Measurements from ENCODE around the gene KCTD21.

KCTD21 gene

DNA sequence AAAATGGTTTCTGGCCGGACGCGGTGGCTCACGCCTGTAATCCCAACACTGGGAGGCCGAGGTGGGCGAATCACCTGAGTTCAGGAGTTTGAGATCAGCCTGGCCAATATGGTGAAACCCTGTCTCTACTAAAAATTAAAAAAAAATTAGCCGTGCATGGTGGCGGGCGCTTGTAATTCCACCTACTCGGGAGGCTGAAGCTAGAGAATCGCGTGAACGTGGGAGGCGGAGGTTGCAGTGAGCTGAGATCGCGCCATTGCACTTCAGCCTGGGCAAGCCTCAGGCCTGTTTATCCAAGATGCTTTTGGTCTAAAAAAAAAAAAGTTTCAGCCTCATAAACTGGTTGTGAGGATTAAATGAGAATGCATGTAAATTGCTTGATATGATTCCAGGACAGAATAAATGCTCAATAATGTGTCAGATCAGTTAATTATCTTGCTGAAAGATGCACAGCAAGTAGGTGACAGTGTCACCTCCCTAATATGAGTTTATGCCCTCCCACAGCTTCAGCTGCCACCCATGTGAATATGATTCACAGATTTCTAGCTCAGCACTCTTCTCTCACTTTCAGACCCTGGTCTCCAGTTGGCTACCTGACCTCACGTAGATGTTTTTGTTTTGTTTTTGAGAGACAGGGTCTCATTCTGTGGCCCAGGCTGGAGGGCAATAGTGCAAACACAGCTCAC is 47.9 kb downstream of the KCTD21 start:
- no peaks in the 10 kb centered on the region for H3K9me3 ChIP-seq (ENCODE audit: control insufficient read depth, low read length)
- no peak overlapping the region for H3K27ac ChIP-seq (ENCODE audit: insufficient read depth, low read depth, low read length, poor library complexity, severe bottlenecking)
- H3K27me3 ChIP-seq (ENCODE audit: control insufficient read depth, insufficient read depth, low read length, poor library complexity, severe bottlenecking) = no peaks in the 10 kb centered on the region
- WGBS, 2 experiments = 71 to 73% methylated on average over 17 of the region's 17 CpGs
- H3K4me3 ChIP-seq (ENCODE audit: insufficient read depth, low read depth, low read length) = peak overlapping the region; percentile 99
- peaks cover 4% of the 10 kb centered on the region for H3K4me1 ChIP-seq (ENCODE audit: control insufficient read depth, insufficient read depth, low read length)
- no peaks in the 10 kb centered on the region for H3K36me3 ChIP-seq (ENCODE audit: control insufficient read depth, insufficient read depth, low read length)

DNA sequence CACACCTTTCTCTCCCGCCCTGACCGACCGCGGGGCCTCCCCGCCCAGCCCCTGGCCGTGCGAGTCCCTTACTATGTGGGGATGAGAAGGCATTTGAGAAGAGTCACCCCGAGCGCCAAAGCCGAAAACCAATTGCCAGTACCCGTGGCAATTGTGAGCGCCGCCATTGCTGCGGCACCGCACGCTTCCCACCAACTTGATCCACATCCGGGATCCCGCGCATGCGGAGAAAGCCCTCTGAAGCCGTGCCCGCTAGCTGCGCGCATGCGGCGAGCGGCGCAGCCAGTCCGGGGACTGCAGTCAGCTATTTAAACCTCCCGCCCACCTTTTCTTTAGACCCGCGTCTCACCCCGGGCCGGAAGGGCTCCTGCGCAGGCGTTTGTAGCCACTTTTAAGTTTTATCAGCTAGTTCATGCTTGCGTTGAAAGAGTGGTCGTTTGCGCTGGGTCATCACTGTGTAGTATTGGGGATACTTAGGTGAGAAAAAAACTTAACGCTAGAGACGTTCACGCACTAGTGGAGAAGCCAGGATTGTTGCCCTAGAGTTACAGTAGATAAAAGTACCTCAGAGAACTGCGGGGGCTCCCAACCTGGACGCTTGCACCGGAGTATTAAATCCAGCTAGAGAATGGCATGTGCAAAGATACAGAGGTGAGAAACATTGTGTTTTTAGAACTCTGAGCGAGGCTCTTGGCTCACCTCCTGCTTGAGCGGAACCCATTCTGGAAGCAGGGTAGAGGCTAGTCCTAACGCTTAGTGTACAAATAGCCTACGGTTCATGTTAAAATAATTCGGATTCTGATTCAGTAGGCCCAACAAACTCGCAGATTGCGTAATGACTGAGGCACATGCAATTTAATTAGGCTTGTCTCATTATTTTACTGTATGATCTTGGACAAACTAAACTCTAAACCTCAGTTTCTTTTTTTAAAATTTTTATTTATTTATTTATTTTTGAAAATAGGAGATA is 48.7 kb downstream of the KCTD21 start, which contains the start of gene ALG8:
Gene ALG8 (minus strand): TSS at position 205 of the 970 bp plus-strand sequence. CDS start 38 bp downstream, at position 167.
- peak within 1 kb of the TSS; percentile 99 for H3K4me3 ChIP-seq (ENCODE audit: insufficient read depth, low read depth, low read length)
- 3 to 4% methylated on average over 52 of the region's 52 CpGs for WGBS, 2 experiments
- peak within 1 kb of the TSS; percentile 60 for H3K27ac ChIP-seq (ENCODE audit: insufficient read depth, low read depth, low read length, poor library complexity, severe bottlenecking)

DNA sequence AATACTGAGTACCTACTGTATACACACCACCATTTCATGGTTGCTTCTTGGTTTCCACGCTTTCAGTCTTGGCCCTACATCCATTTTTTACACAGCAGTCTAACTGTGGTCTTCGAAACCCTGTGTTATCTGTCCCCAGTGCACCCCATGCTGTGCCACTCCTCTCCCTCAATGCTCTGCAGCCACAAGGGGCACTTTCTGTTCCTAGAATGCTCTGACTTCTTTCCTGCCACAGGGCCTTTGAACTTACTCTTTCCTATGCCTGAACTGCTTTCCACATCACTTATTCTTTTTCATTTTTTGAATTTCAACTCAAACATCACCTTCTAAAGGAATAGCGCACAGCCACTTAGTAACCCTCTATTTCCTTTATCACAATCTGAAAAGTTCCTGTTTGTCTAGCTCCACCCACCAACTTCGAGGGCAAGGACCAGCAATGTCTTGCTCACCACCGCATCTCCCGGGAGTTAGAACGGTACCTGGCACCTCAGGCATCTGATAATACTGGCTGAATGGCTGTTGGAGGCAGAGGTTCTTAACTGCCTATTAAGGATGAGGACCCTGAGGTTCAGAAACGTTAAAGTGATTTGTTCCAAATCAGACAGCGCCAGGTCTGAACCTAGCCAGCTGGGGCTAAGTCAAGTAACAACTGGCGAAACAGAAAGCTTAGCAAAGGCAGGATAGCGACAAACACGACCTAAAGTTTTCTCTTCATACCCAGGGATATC is 49.6 kb downstream of the KCTD21 start:
- H3K27ac ChIP-seq (ENCODE audit: insufficient read depth, low read depth, low read length, poor library complexity, severe bottlenecking) = peak overlapping the region; percentile 60
- H3K27me3 ChIP-seq (ENCODE audit: control insufficient read depth, insufficient read depth, low read length, poor library complexity, severe bottlenecking) = no peaks in the 10 kb centered on the region
- peak overlapping the region; percentile 99 for H3K4me3 ChIP-seq (ENCODE audit: insufficient read depth, low read depth, low read length)
- H3K4me1 ChIP-seq (ENCODE audit: control insufficient read depth, insufficient read depth, low read length) = peaks cover 4% of the 10 kb centered on the region
- WGBS, 2 experiments = 24% methylated on average over 12 of the region's 12 CpGs
- no peaks in the 10 kb centered on the region for H3K36me3 ChIP-seq (ENCODE audit: control insufficient read depth, insufficient read depth, low read length)
- H3K9me3 ChIP-seq (ENCODE audit: control insufficient read depth, low read length) = no peaks in the 10 kb centered on the region

More for the DNA sequence above, 48.7 kb downstream of the KCTD21 start, which contains the start of gene ALG8:
- Histone ChIP-seq H3K9me3 (ENCODE audit: control insufficient read depth, low read length) (no peaks in the 10 kb centered on the region), H3K36me3 (ENCODE audit: control insufficient read depth, insufficient read depth, low read length) (no peaks in the 10 kb centered on the region), H3K27me3 (ENCODE audit: control insufficient read depth, insufficient read depth, low read length, poor library complexity, severe bottlenecking) (no peaks in the 10 kb centered on the region), H3K4me1 (ENCODE audit: control insufficient read depth, insufficient read depth, low read length) (peaks cover 4% of the 10 kb centered on the region)

DNA sequence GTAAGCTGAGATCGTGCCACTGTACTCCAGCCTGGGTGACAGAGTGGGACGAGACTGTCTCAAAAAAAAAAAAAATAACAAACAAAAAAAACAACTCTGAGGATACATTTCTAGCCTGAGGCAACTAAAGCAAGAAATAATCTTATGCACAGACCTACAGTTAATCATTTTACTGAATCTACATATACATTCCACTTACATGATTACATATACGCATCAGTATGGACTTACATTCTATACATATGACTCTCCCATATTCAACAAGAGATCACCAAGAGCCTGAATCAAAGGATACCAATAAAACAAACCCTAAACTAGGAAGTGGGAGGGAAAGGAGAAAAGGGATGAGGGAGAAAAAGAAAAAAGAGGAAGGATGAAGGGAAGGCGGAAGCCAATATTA is 50.1 kb downstream of the KCTD21 start:
- Histone ChIP-seq H3K9me3 (ENCODE audit: control insufficient read depth, low read length) (no peaks in the 10 kb centered on the region), H3K27ac (ENCODE audit: insufficient read depth, low read depth, low read length, poor library complexity, severe bottlenecking) (no peak overlapping the region), H3K4me3 (ENCODE audit: insufficient read depth, low read depth, low read length) (peak overlapping the region; percentile 99), H3K36me3 (ENCODE audit: control insufficient read depth, insufficient read depth, low read length) (no peaks in the 10 kb centered on the region), H3K27me3 (ENCODE audit: control insufficient read depth, insufficient read depth, low read length, poor library complexity, severe bottlenecking) (no peaks in the 10 kb centered on the region), H3K4me1 (ENCODE audit: control insufficient read depth, insufficient read depth, low read length) (peaks cover 4% of the 10 kb centered on the region)
- WGBS, 2 experiments = 94 to 95% methylated on average over 4 of the region's 4 CpGs

DNA sequence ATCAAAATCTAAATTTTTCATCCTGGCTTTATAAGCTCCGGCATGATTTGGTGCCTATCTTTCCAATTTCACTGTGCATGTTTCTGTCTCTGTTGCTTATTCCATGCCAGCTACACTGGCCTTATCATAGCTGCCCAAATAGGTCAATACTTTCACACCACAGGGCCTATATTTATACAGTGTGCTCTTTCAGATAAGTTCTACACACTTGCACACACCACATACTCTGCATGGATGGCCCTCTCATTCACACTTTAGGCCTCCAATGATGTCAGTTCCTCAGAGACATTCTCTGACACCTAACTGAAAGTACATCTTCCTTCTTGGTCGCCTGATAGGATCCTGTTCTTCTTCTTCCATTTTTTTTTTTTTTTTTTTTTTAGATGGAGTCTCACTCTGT is 56.0 kb downstream of the KCTD21 start:
- H3K27ac ChIP-seq (ENCODE audit: insufficient read depth, low read depth, low read length, poor library complexity, severe bottlenecking) = no peak overlapping the region
- H3K36me3 ChIP-seq (ENCODE audit: control insufficient read depth, insufficient read depth, low read length) = no peaks in the 10 kb centered on the region

DNA sequence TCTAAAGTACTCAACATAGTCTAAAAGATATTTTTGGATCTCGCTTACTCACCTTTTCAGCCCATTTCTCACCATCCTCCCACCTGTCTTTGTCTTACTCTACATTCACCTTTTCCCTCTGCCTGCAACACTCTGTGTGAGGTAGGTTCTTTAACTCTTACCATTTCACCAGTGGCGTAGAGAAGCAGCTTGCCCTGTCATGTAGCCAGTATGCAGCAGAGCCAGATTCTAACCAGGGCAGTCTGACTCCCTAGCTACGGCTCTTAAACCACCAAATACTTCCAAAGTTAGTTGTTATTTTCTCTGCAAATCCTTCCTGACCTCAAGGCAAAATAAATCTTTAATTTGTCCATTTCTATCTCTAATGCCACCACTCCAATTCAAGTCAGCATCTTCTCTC is 56.5 kb downstream of the KCTD21 start:
- H3K9me3 ChIP-seq (ENCODE audit: control insufficient read depth, low read length) = no peaks in the 10 kb centered on the region
- WGBS, 2 experiments = 79 to 84% methylated on average over 3 of the region's 3 CpGs
- no peaks in the 10 kb centered on the region for H3K27me3 ChIP-seq (ENCODE audit: control insufficient read depth, insufficient read depth, low read length, poor library complexity, severe bottlenecking)
- no peak overlapping the region for H3K4me3 ChIP-seq (ENCODE audit: insufficient read depth, low read depth, low read length)
- H3K36me3 ChIP-seq (ENCODE audit: control insufficient read depth, insufficient read depth, low read length) = no peaks in the 10 kb centered on the region
- H3K4me1 ChIP-seq (ENCODE audit: control insufficient read depth, insufficient read depth, low read length) = no peaks in the 10 kb centered on the region
- no peak overlapping the region for H3K27ac ChIP-seq (ENCODE audit: insufficient read depth, low read depth, low read length, poor library complexity, severe bottlenecking)

More for the DNA sequence above, 56.0 kb downstream of the KCTD21 start:
- Histone ChIP-seq H3K4me1 (ENCODE audit: control insufficient read depth, insufficient read depth, low read length) (no peaks in the 10 kb centered on the region), H3K27me3 (ENCODE audit: control insufficient read depth, insufficient read depth, low read length, poor library complexity, severe bottlenecking) (no peaks in the 10 kb centered on the region), H3K4me3 (ENCODE audit: insufficient read depth, low read depth, low read length) (no peak overlapping the region), H3K9me3 (ENCODE audit: control insufficient read depth, low read length) (no peaks in the 10 kb centered on the region)
- 91 to 94% methylated on average over 2 of the region's 2 CpGs for WGBS, 2 experiments

DNA sequence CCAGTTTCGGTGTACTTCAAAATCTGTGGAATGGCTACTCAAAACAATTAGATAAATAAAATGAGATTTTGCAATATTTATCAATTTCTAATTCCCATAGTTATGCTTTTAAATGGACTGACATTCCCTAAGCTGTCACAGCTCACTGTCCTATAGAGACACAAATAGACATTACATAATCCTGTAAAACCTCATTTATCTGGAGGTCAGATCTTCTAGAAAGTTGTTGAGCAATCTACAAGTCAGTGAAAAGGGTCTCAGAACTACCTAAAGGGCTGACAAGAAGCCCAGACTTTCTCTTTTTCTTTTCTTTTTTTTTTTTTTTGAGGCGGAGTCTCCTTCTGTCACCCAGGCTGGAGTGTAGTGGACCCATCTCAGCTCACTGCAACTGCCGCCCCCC is 61.0 kb downstream of the KCTD21 start:
- 93 to 95% methylated on average over 2 to 3 of the region's 3 CpGs for WGBS, 2 experiments
- Histone ChIP-seq H3K9me3 (ENCODE audit: control insufficient read depth, low read length) (no peaks in the 10 kb centered on the region), H3K27ac (ENCODE audit: insufficient read depth, low read depth, low read length, poor library complexity, severe bottlenecking) (no peak overlapping the region), H3K27me3 (ENCODE audit: control insufficient read depth, insufficient read depth, low read length, poor library complexity, severe bottlenecking) (no peaks in the 10 kb centered on the region), H3K4me1 (ENCODE audit: control insufficient read depth, insufficient read depth, low read length) (no peaks in the 10 kb centered on the region), H3K4me3 (ENCODE audit: insufficient read depth, low read depth, low read length) (no peak overlapping the region), H3K36me3 (ENCODE audit: control insufficient read depth, insufficient read depth, low read length) (peaks cover 8% of the 10 kb centered on the region)

Data from ectodermal cell (in vitro differentiated cells).